NK-92 treated with Interleukin-12 subunit alpha and Interleukin-12 subunit beta, amount 100 ng/mL, for 24 hours (cell line): ENCODE data around the gene IQSEC1.

Experiments used
- DNase-seq: peaks from one replicate; lab custom pipeline; 2025; lab: John Stamatoyannopoulos, UW

The IQSEC1 gene

DNA sequence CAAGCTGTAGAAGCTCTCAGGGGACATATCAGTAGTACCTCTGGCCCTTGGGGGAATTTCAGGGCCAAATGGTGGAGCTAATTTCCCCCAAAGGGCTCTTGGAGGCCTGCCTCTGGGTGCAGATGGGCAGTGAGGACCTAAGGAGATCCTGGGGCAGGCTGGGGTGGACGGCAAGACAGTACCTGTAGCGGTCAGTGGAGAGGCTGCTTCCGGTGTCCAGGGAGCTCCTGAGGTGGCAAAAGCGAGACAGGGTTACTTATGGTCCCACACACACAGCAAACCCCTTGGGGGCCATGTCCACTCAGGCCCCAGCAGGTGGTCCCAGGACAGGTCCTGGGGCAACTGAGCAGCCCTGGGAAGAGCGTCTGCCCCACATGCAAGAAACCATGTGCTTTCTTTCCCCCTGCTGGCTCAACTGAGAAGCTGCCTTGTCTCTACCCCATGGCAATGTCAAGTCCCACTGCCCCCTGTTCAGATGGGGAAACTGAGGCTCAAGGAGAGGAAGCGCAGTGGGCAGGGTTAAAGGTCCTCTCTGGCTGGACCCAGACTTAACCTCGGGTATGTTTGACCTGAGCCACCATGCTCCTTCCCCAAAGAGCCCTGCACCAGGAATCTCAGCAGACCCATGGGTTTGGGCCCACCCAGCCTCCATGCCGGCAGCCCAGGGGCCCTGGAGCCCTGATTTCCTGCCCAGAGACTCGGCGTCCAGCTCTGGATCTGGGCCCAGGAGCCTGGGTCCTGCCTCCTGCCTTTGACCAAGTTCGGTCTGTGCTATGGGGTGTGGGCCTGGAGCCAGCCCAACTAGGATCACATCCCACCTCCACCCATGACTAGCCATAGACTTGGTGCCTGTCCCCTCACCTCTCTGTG lies 25.7 kb downstream of the IQSEC1 start:
- no peak for DNase-seq

DNA sequence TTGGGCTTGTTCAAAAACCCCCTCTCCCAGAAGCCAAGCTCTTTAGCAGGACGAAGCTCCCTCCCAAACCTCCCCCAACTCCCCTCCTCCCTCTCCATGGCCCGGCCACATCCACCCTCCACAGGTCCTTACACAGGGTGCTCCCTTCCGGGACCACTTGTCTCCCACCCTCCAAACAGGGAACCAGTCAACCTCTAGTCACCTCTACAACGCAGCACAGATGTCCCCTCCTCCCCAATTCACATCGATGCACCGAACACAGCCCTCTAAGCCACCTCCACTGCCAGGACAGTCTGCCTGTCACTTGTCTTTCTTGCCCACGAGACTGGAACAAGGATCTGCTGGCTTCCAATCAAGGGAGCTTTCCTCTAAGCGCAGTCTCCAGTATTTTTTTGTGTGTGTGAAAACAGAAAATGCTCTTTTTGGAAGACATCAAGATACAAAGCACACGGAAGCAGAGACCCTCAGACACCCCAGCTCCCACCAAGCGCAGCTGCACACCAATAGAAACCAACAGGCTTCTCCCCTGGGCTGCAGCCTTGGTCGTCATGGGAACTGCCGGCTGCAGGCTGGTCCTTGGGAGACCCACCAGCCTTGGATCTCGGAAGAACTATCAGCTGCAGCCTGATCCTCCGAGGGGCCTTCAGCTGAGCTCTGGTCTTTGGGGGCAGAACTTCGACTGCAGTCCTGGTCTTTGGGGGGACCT lies 26.5 kb downstream of the IQSEC1 start:
- DNase-seq, result no peak

DNA sequence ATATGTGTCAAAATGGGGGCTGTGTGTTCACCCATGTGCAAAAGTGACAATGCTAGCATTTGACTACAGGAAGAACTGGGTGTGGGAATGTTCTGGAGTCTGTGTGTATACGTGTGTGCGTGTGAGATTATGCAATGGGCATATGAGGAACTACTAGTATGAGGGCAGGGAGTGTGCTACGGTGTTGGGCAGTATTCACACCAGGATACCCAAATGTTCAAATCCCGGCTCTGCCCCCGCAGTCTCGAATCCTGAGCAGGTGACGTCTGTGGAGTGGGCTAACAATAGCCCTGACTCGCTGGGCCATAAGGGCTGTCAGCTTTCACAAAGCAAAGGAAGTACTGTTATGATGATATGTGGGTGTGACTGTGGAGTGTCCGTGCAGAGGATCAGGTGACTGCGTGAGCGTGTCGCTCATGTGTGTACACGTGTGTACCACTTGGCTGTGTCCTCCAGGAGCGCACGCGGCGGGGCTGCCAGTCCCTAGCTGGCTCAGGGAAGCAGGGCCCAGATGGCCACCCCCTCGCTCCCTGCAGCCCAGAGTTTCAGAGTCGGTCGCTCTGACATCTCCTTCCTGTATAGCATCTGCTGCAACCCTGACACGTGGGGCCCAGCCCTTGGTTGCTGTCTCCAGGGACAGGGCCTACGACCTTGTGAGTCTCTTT lies 27.2 kb downstream of the IQSEC1 start:
- DNase-seq, result no peak

DNA sequence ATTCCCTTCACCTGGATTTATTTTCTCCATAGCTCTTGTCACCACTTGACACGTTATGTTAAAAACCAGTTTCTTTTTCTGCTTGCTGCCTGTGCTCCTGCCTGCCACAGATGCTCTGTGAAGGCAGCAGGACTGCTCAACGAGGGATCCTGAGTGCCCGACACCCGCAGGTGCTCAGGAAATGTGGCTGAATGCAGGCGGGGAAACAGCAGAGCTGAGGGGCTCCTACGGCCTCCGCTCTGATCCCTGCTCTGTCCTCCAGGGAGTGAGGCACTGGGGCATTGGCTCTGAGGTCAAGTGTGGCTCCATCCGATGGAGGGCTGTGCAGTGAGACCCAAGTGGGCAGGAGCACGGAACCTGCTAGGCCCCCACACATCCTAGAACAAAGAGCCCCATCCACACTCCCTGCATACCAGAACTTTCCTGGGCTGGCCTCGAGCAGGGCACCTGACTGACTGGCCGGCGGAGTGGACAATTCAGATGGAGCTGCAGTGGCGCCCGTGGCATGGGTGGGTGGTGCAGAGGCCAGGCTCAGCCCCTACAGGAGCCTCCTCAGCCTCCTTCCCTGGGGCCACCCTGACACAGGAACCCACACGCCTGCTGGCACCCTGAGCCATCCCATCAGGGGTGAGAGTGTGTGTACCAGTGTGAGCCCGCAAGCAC lies 27.9 kb downstream of the IQSEC1 start:
- no peak for DNase-seq

DNA sequence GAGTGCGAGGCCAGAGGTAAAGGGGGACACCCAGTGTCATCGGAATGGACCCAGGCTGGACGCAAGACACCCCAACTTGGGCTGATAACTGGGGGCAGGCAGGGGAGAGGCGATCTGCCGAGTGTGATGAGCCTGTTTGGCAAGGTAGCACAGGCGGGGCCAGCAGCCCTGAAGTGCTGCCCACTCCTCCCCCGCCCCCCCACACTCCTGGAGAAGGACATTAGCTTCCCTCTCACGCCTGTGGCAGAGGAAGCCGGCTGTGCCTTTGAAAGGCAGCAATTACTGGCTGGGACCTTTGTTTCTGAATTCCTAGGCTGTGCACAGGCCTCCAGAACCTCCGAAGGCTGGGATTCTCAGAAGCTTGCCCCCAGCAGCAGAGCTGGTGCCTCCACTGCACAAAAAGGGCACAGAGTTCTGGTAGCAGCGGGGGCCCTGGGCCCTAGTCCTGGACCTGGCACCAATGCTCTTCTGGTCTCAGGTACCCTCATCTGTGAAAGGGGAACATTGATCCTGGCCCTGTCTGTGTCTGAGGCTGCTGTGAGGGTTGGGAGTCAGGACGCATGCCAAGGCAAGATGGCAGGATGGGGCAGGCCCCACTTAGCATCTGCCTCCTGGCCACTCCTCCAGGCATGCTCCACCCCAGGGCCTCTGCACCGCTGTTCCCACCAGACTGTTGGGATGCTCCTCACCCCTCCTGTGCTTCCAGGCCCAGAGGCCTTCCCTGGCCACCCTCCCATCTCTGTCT lies 28.6 kb downstream of the IQSEC1 start:
- no peak for DNase-seq

DNA sequence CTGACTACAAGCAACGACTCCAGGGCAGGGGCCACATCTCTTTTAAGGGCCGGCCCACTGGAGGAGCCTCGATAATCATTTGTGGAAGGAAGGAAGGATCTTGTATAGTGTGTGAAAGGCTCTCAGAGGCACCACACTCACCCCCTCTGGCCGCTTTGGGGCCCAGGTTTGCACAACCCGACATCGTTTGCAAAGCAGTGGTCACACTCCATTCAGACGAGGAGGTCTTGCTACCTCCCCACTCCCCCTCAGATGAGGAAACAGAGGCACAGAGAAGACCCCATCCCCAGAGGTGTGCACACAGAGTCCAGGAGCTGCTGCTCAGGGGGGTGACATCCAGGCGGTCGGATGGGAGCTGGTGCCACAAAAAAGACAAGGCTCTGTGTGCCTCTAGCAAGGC lies 29.6 kb downstream of the IQSEC1 start:
- no peak for DNase-seq

DNA sequence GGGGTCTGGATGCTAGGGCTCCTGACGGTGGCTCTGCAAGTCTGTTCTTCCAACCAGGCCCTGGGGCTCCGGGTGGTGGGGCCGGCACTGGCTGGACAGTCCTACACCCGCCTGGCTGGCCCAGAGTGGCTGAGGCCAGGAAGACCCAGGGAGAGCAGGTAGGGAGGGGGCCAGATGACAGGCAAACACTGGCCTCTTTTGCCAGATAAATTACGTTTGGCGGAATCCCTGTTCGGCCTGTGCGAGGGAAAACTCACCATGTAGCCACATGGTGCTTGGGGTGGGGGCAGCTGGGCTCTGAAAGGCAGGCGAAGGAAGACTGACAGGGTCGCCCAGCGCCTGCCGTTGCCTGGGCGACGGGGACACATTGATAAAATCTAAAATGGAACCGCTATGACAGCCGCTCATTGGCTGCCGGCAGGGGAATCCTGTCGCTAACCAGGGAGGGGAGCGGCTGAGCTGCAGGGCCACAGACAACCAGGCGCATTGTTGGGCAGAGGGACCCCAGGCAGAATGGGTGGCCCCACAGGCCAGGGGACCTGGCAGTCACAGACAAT lies 30.4 kb downstream of the IQSEC1 start:
- DNase-seq, result no peak

DNA sequence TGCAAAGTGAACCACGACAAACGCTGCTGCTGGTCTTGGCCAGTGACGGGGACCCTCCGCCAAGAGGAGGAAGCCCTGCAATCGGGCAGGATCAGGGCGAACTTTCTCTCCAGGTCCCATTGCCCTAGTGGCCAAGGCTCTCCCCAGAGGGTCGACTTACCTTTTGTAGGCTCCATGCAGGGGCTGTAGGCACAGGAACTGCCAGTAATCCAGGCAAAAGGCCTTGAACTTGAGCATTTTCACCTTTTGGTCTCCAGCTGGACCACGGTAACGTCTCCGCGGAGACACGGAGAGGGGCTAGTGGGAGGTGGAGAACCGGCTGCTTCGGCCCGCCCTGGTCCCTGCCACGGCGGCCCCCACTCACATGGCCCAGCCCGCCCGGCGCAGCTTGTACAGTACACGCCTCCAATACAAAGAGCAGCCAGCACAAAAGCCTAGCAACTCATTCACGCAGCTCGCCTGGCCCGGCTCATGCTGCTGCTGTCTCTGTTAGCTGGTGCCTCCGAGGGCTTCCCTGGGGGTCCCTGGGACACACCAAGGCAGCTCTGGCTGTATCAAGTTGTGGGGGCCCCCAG lies 31.0 kb downstream of the IQSEC1 start:
- no peak for DNase-seq

DNA sequence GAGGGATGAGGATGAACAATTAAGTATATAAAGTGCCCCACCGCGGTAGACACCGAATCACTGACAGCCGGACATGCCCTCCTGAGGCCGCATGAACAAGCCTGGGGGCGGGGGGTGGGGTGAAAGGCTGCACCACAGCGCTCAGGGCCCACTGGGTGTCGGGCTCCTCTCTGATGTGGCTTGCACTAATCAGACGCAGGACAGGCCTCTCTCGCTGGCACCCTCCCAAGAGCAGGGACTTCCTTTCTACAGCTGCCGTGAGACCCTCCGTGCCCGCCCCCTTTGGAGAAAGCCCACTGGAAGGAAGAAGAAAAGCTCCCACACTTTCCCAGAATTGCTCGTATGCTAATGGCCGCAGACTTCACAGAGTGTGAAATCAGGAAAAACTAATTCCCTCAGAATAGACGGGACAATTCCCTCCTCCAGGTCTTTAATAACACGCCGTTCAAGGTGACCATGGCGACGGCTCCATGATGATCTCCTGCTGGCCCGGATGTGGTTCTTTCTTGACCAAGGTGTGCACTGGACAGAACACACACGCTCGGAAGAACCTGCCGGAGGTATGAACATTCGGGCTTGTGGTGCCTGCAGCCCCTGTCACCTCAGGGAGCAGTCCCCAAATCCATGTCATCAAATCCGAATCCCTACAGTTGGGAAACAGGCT lies 32.0 kb downstream of the IQSEC1 start:
- no peak for DNase-seq

DNA sequence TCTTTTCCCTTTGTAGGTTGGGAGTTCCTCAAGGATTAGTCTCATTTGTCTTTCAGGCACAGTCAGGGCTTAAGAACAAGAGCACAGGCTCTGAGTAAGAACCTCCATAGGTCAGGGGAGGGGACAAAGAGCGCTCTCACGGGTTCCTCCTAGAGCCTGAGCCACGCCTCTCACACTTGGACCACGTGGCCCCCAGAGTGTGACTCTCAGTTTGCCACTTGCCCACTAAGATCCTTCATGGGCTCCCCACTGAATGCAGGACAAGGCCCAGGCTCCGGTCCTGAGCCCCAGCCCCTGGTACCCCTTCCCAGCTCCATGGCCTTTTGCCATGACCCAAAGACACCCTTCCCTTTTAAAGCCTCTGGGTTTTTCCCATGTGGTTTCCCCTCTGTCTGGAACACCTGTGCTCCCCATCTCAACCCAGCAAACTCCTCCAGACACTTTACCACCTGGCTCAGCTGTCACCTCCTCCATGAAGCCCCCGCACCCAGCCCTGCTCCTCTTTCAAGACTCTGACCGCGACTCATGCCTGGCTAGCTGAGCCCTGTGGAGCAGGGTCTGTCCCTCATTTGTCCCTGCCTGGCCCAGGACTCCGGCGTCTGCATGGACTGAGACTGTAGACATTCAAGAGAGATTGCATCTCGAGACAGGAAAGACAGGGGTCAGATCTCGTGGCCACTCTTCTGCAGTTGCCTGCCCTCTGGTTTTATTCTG lies 32.7 kb downstream of the IQSEC1 start:
- DNase-seq, result peak; percentile 35

DNA sequence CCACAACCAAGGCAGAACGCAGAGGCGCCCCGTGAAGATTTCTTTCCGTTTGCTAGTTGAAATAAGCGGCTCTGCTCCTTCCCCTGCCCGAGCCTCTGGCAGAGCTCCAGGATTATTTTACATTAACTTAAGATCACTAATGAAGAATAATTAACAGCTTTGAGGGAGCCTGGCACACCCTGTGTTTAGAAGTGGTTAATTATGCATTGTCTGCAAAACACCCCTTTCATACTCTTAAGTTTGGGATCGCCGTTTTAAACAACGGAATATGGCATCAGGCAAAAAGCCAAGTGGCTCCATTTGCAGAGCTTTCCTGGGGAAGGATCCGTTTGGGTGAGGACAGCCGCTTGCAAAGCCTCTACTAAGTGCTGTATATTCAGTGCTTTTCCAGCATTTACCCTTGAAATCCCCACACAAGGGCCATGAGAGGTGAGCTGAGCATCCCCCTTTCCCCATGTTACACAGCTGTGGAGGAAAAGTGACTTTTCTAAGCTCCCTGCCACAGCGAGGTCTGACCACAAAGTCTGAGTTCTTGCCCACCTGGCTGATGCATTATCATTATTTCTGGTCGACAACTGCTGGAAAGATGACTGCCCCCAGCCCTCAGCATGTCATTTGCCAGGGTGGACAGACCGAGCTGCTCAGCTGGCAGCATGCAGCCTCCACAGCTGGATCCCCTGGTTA lies 33.9 kb downstream of the IQSEC1 start:
- DNase-seq, result no peak

DNA sequence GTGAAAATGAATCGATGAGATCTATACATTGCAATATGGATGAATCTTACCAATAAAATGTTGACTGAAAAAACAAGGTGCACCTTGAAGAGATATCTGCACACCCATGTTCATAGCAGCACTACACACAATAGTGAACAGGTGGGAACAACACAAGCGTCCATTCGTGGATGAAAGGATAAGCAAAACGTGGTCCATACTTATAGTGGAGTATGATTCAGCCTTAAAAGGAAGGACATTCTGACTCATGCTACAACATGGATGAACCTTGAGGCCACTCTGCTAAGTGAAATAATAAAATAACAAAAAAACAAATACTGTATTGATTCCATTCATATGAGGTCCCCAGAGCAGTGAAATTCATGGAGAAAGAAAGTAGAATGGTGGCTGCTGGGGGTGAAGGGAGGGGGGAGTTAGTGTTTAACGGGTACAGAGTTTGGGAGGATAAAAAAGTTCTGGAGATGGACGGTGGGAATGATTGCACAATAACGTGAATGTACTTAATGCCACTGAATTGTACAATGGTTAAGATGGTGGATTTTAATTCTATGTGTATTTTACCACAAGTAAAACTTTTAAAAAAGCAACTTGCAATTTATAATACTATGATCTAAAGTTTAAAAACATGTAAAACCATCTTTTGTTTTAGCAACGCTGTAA lies 35.6 kb downstream of the IQSEC1 start:
- no peak for DNase-seq

DNA sequence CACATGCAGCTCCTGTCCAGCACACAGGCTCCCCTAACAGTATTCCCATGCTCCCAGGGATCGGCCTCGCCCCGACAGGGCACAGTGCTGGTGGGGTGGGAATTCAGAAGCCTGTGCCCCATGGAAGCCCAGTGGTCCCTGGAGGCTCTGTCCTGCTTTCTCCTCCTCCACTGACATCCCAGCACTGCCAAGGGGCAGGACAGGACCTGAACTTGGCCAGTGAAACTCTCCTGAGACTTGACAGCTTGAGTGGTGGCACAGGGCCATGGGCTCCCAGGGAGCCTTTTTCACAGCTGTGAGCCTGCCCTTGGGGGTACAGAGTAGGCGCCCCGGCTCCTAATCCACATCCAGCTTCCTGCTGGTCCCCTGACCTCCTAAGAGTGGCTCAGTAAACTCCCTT lies 38.4 kb downstream of the IQSEC1 start:
- no peak for DNase-seq

DNA sequence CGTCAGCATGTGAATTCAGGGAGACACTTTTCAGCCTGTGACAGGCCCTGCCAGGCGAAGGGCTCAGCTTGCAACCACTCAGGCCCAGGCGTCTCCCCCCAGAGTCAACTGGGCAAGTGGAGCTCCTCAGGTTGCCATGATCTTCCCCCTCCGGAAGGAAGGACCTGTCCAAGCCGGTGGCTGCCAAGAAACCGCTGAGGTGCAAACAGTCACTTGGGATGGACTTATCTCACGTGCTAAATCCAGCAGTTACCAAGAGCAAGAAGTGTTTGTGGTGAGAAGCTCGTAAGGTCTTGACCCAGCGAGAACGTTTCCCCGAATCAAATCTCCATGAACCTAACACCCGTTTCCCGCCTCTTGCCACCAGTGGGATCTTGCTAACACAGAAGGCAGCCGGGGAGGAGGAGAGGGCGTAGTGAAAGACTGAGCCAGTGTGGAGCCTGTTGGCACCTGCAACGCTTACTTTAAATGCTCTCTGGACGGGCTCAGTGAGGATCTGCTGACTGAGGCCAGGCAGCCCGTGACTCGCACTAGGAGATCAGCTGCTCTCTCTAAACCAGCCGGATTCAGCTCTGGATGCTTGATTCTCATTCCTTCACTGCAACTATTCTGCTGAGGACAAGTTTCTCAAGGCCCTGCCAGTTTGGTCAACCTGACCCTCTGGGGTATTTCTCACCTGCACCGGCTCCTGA lies 39.0 kb downstream of the IQSEC1 start:
- no peak for DNase-seq

DNA sequence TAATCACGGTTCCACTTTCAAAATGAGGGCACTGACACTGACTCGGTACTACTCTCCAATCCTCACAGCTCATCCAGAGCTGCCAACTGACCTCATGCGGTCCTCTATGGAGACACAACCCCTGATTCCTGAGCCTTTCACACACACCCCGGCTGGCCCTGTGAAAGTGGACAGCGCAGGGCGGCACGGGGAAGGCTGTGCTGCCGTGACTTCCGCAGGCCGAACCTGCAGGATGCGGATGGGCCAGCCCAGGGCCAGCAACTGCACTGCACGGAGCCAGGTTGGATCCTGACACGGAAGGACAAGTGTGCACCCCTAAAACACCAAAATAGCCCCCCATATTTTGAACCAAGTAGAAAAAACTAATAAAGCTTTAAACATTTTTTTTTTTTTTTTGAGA lies 41.0 kb downstream of the IQSEC1 start:
- no peak for DNase-seq

DNA sequence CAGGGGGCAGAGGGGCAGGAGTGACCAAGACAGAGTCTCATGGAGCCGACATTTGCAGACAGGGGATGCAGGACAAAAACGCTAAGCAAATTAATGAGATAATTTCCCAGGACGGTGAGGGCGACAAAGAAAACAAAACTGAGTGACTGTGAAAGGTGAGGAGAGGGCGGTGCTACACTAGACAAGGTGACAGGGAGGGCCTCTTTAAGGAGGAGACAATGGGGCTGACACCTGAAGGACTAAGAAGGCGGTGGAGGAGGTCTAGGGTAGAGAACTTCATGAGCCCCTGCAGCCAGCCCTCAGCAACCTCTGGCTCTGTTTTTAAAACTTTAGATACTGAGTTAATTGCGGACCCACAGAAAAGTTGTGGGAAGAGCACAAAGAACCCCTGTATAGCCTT lies 41.6 kb downstream of the IQSEC1 start:
- DNase-seq, result no peak

DNA sequence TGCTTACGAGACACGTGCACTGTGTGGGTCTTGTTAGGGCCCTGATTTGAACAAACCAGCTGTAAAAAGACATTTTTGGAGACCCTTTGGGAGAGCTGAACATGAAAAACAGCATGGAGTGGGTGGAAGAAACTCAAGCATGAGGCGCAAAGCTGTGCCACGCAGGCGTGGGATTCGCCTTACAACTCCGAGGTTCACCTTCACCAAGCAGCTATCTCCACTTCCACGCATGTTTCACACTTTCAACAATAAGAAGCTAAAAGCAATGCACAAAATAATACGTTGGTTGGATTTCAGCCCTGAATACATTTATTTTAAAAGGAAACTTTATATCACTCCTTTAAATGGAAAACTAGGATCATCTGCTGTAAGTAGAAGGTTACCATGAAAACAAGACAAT lies 42.5 kb downstream of the IQSEC1 start:
- DNase-seq, result no peak
